Esophagus muscularis mucosa (tissue), 4 donors: ENCODE data around the gene POC5. TPM values are rescaled to one million over a fixed set of nuclear protein-coding genes. Genes with fewer than 3 reads are reported as not detected.

Source experiments
- DNase-seq: peaks from one replicate; pipeline ENCODE4 v3.0.0-alpha.2; 2017; ENCODE audit errors: extremely low spot score
- H3K27ac ChIP-seq, 4 donors: fragments of 200-600 bp; sonication (generic); replicated peaks in 1 of 4; 1 replicate in 3 of 4; 2 replicates in 1 of 4; pipeline ENCODE4 v1.5.1; 2016 to 2019; ENCODE audit warnings: mild to moderate bottlenecking in 1 of 4
- H3K27me3 ChIP-seq, 4 donors: fragments of 200-600 bp; sonication (generic); one replicate each; pipeline versions ENCODE4 v1.5.1 to v1.6.0; 2016 to 2019
- H3K36me3 ChIP-seq, 4 donors: fragments of 200-600 bp; sonication (generic); one replicate each; pipeline ENCODE4 v1.5.1; 2016 to 2019
- H3K4me1 ChIP-seq, 4 donors: fragments of 200-600 bp; sonication (generic); one replicate each; pipeline ENCODE4 v1.5.1; 2016 to 2019
- H3K4me3 ChIP-seq, 4 donors: fragments of 200-600 bp; sonication (generic); 1 replicate in 2 of 4; 2 replicates in 2 of 4; pipeline ENCODE4 v1.5.1; 2016 to 2019; ENCODE audit warnings: mild to moderate bottlenecking in 4 of 4, moderate library complexity in 1 of 4
- H3K9me3 ChIP-seq, 4 donors: fragments of 200-600 bp; sonication (generic); 1 replicate in 3 of 4; 2 replicates in 1 of 4; pipeline ENCODE4 v1.5.1; 2016 to 2019
- EP300 ChIP-seq: sonication (generic); formaldehyde crosslinking; IDR thresholded peaks from one replicate; pipeline ENCODE4 v1.6.1; 2017; ENCODE audit warnings: antibody characterized with exemption
- POLR2A ChIP-seq: fragments of 450-650 bp; IDR thresholded peaks from one replicate; pipeline ENCODE4 v1.6.1; 2017; ENCODE audit warnings: antibody characterized with exemption, moderate library complexity, mild to moderate bottlenecking, low read depth
- POLR2AphosphoS5 ChIP-seq, 2 donors: sonication (generic); formaldehyde crosslinking; IDR thresholded peaks; one replicate each; pipeline ENCODE4 v1.6.1; 2017; ENCODE audit warnings: antibody characterized with exemption in 2 of 2
- WGBS: methylation state at CpG from one replicate; pipeline ENCODE4 v1.1.5; 2018; 5-methylcytosine and 5-hydroxymethylcytosine counted together
- intact Hi-C: fragments of 100-400 bp; cut with DNase I; formaldehyde crosslinking; loops from one replicate; pipeline ENCODE4 v1.15.1; 2023
- total RNA-seq, 4 donors: library from RNA; depleted of rRNA; stranded (reverse); fragments of >200 nt; gene quantifications; one replicate each; pipeline versions ENCODE4 v1.1.0 to v1.2.1, GENCODE V29; 2016
- TF ChIP-seq, protein P1 (sequence below), 3 experiments: fragments of 200-600 bp in 2 of 3; fragments of 450-650 bp in 1 of 3; sonication (generic) in 2 of 3; IDR thresholded peaks; one replicate each; pipeline ENCODE4 v1.5.1; 2017 to 2019; ENCODE audit warnings: antibody characterized with exemption in 3 of 3, mild to moderate bottlenecking in 2 of 3, moderate library complexity in 1 of 3

POC5 gene
- total RNA-seq, 4 donors from 2014 or later = 6.0 to 13.7 (median 8.0) TPM

DNA sequence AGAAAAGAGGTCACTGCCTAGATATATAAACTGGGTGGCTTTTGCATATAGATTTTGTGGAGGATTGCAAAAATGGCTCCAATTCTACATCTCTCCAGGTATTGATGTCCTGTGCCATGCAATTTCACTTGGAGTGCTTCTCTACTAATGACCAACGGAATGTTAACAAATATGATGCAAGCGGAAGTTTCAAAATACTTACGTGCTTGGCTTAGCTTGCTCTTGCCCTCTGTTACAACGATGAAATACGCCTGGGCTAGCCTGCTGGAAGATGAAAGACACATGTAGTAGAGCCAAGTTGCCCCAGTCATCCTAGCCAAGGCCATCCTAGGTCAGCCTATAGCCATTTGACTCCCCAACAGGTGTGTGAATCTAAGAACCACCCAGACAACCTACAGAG lies 3.6 kb upstream of the POC5 start:
- H3K27ac ChIP-seq = no peak overlapping the region
- H3K36me3 ChIP-seq = no peaks in the 10 kb centered on the region
- 86% methylated on average over 5 of the region's 5 CpGs for WGBS
- H3K4me3 ChIP-seq = no peak overlapping the region
- H3K4me1 ChIP-seq = peaks cover 8 to 16% (median 15%) of the 10 kb centered on the region in 4 donors
- TF ChIP-seq POLR2A (no peak), EP300 (no peak)
- TF ChIP-seq, protein P1, sequence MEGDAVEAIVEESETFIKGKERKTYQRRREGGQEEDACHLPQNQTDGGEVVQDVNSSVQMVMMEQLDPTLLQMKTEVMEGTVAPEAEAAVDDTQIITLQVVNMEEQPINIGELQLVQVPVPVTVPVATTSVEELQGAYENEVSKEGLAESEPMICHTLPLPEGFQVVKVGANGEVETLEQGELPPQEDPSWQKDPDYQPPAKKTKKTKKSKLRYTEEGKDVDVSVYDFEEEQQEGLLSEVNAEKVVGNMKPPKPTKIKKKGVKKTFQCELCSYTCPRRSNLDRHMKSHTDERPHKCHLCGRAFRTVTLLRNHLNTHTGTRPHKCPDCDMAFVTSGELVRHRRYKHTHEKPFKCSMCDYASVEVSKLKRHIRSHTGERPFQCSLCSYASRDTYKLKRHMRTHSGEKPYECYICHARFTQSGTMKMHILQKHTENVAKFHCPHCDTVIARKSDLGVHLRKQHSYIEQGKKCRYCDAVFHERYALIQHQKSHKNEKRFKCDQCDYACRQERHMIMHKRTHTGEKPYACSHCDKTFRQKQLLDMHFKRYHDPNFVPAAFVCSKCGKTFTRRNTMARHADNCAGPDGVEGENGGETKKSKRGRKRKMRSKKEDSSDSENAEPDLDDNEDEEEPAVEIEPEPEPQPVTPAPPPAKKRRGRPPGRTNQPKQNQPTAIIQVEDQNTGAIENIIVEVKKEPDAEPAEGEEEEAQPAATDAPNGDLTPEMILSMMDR (IDR thresholded peaks at IDR 0.05) = no peak
- H3K9me3 ChIP-seq = no peaks in the 10 kb centered on the region
- no peak for DNase-seq
- intact Hi-C loops = no loop called here
- no peaks in the 10 kb centered on the region for H3K27me3 ChIP-seq

DNA sequence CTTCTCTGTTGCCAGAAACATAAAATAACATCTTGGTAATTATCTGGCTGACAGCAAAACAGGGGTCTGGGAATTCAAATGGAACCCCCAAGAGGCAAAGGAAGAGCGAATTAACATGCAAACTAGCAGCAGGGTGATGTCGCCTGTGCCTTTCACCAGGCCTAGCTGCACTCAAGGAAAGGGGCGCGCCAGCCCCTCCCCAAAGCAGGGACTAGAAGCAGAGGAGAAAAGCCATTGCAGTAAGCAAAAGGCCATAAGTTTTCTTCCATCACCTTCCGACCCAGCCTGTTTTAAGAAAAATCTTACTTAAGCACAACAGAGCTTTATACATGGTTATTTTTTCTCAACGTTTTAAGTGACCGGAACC lies 539 bp downstream of the POC5 start:
- intact Hi-C loops = no loop called here

GRCh38 chr5:75712091-75712490 lies 5.1 kb downstream of the POC5 start:
- Histone ChIP-seq H3K27me3 (no peaks in the 10 kb centered on the region), H3K36me3 (peaks cover 0 to 16% (median 4%) of the 10 kb centered on the region in 4 donors), H3K9me3 (no peaks in the 10 kb centered on the region), H3K4me1 (peaks cover 10 to 13% (median 11%) of the 10 kb centered on the region in 4 donors), H3K4me3 (no peak overlapping the region), H3K27ac (no peak overlapping the region)
- no peak for DNase-seq
- intact Hi-C loops = no loop called here
- WGBS = 96% methylated on average over 2 of the region's 2 CpGs
- TF ChIP-seq EP300 = no peak
- TF ChIP-seq, protein P1 (IDR thresholded peaks at IDR 0.05) = no peak
- TF ChIP-seq POLR2AphosphoS5 (IDR thresholded peaks at IDR 0.05) = no peak
- no peak for TF ChIP-seq POLR2A

More for the DNA sequence above, 539 bp downstream of the POC5 start:
- peaks cover 0 to 4% (median 2%) of the 10 kb centered on the region in 4 donors for H3K36me3 ChIP-seq
- peak overlapping the region; percentile 76 to 88 (median 81) for H3K4me3 ChIP-seq
- no peaks in the 10 kb centered on the region for H3K9me3 ChIP-seq
- H3K27me3 ChIP-seq = no peaks in the 10 kb centered on the region
- peak overlapping the region; percentile 80 to 93 (median 86) for H3K27ac ChIP-seq
- H3K4me1 ChIP-seq = peaks cover 11 to 18% (median 16%) of the 10 kb centered on the region in 4 donors
- 0% methylated on average over 7 of the region's 7 CpGs for WGBS
- TF ChIP-seq, protein P1 (IDR thresholded peaks at IDR 0.05) = no peak
- no peak for TF ChIP-seq POLR2AphosphoS5 (IDR thresholded peaks at IDR 0.05)
- no peak for TF ChIP-seq POLR2A
- TF ChIP-seq EP300 = no peak
- DNase-seq = no peak

DNA sequence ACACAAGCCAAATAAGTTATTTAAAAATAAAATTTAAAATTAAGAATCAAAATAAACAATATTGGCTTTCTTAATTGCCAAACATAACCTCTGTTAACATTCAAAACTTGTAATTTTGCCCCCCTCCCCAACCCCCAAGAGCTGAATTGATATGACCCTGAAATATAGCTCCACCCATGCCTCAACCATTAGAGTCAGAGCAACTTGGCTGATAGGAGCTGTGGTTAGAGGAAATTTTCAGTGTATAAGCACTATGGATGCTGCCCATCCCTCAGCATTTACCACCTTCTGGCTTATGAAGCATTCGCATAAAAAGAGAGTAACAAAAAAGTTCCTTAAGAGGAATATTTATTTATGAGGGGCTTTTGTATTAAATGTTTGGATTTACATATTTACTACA lies 6.1 kb downstream of the POC5 start:
- TF ChIP-seq EP300 = no peak
- TF ChIP-seq POLR2AphosphoS5 (IDR thresholded peaks at IDR 0.05) = no peak
- TF ChIP-seq, protein P1 (IDR thresholded peaks at IDR 0.05) = no peak
- no peak for TF ChIP-seq POLR2A
- Histone ChIP-seq H3K27me3 (no peaks in the 10 kb centered on the region), H3K4me1 (peaks cover 3 to 5% (median 4%) of the 10 kb centered on the region in 4 donors), H3K9me3 (no peaks in the 10 kb centered on the region), H3K27ac (no peak overlapping the region), H3K36me3 (peaks cover 0 to 22% (median 4%) of the 10 kb centered on the region in 4 donors), H3K4me3 (no peak overlapping the region)
- intact Hi-C loops = no loop called here
- no peak for DNase-seq
- 100% methylated on average over 1 of the region's 1 CpG for WGBS

DNA sequence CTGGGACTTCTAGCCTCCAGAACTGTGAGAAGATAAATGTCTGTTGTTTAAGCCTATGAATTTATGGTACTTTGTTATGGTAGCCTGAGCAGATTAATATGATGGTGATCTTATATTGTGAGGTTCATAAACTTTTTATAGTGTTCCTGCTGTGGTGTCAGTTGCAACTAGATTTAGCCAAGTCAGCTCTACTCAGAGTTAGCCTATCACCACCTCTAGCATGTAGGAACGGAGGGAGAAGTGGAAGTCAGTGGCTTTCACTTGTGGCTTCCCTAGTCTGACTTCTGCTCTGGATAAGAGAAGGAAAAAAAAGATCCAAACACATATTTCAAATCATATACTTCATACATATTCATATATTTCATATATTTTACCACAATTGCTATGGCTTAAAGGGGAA lies 6.6 kb downstream of the POC5 start:
- Histone ChIP-seq H3K27me3 (no peaks in the 10 kb centered on the region), H3K36me3 (peaks cover 0 to 22% (median 4%) of the 10 kb centered on the region in 4 donors), H3K4me1 (peaks cover 0 to under 1% (median under 1%) of the 10 kb centered on the region in 4 donors), H3K4me3 (no peak overlapping the region), H3K9me3 (no peaks in the 10 kb centered on the region), H3K27ac (no peak overlapping the region)
- WGBS = 82% methylated on average over 1 of the region's 1 CpG
- intact Hi-C loops = no loop called here
- DNase-seq = no peak
- TF ChIP-seq POLR2AphosphoS5 (IDR thresholded peaks at IDR 0.05) (no peak), POLR2A (no peak), EP300 (no peak)
- TF ChIP-seq, protein P1 (IDR thresholded peaks at IDR 0.05) = no peak
